Astrocyte of the hippocampus (primary cell): ENCODE data around the gene GSTA2.
"Not testable (repeated sequence)": the region's sequence is repeated elsewhere in the genome, so short reads cannot be mapped to it uniquely, and the experiment has no call there.

Experiments used
- DNase-seq: peaks from one replicate; pipeline ENCODE4 v3.0.0; 2011; ENCODE audit warnings: low read depth, low spot score

Gene GSTA2

GRCh38 chr6:52763322-52763916 is at the start of gene GSTA2:
GSTA2 (minus strand) TSS chr6:52763475; CDS start chr6:52757947, 5,528 bp downstream.
- not testable (repeated sequence) for DNase-seq

- DNase-seq, result not testable (repeated sequence)
Measured at GRCh38 chr6:52809777-52810176, 46.5 kb upstream of the GSTA2 start.

- no peak for DNase-seq
Measured at GRCh38 chr6:52808660-52809059, 45.4 kb upstream of the GSTA2 start.

GRCh38 chr6:52803668-52804255 is 40.5 kb upstream of the GSTA2 start, which contains the start of gene GSTA1:
GSTA1 (minus strand) TSS chr6:52803816; CDS start chr6:52799267, 4,549 bp downstream.
- not testable (repeated sequence) for DNase-seq

GRCh38 chr6:52802806-52803205 is 39.5 kb upstream of the GSTA2 start:
- no peak for DNase-seq

GRCh38 chr6:52801188-52801841 is 38.0 kb upstream of the GSTA2 start:
- DNase-seq, result no peak

GRCh38 chr6:52799272-52799671 is 36.0 kb upstream of the GSTA2 start:
- DNase-seq, result peak; percentile 71

GRCh38 chr6:52794366-52794765 is 31.1 kb upstream of the GSTA2 start:
- DNase-seq, result not testable (repeated sequence)

GRCh38 chr6:52790861-52791260 is 27.6 kb upstream of the GSTA2 start:
- no peak for DNase-seq

GRCh38 chr6:52789658-52790057 is 26.4 kb upstream of the GSTA2 start:
- DNase-seq, result peak; percentile 26

GRCh38 chr6:52788478-52788877 is 25.2 kb upstream of the GSTA2 start:
- no peak for DNase-seq

GRCh38 chr6:52787917-52788316 is 24.6 kb upstream of the GSTA2 start:
- DNase-seq, result no peak

- DNase-seq, result no peak
Measured at GRCh38 chr6:52786249-52786956, 23.1 kb upstream of the GSTA2 start.

- not testable (repeated sequence) for DNase-seq
Measured at GRCh38 chr6:52782696-52783274, 19.5 kb upstream of the GSTA2 start.

GRCh38 chr6:52782209-52782608 is 18.9 kb upstream of the GSTA2 start:
- not testable (repeated sequence) for DNase-seq

- no peak for DNase-seq
Measured at GRCh38 chr6:52779237-52779636, 16.0 kb upstream of the GSTA2 start.

- not testable (repeated sequence) for DNase-seq
Measured at GRCh38 chr6:52776711-52777351, 13.6 kb upstream of the GSTA2 start.

- DNase-seq, result peak; percentile 54
Measured at GRCh38 chr6:52769399-52769798, 6.1 kb upstream of the GSTA2 start.

GRCh38 chr6:52767658-52768057 is 4.4 kb upstream of the GSTA2 start:
- DNase-seq, result not testable (repeated sequence)

- DNase-seq, result not testable (repeated sequence)
Measured at GRCh38 chr6:52761673-52762491, 1.4 kb downstream of the GSTA2 start.
